Measurements from ENCODE around the gene SEC11C. TPM values are rescaled to one million over a fixed set of nuclear protein-coding genes. Genes with fewer than 3 reads are reported as not detected.

Gene SEC11C
- 24.3 and 30.1 TPM in 2 replicates for total RNA-seq

GRCh38 chr18:59139615-59140301, at the start of gene SEC11C:
Gene SEC11C, plus strand, starts transcription at chr18:59139884. Its CDS starts 65 bp downstream, at chr18:59139949.

Other genes starting within 250 kb of the SEC11C start
- not detected in 2 replicates for gene GRP, start 80.3 kb downstream of the SEC11C start, total RNA-seq
- not detected in 2 replicates for gene RAX, start 133.6 kb downstream of the SEC11C start, total RNA-seq
- 0.24 TPM in 1 of 2 replicates, not detected in the other for gene CPLX4, start 178.8 kb downstream of the SEC11C start, total RNA-seq
- 137 and 160 TPM in 2 replicates for gene LMAN1, start 219.4 kb downstream of the SEC11C start, total RNA-seq